ENCODE data around the gene TRIM22.
A peak's percentile ranks its signal among the peaks of the same experiment; 100 is the strongest.
"Not testable (repeated sequence)": the region's sequence is repeated elsewhere in the genome, so short reads cannot be mapped to it uniquely, and the experiment has no call there.

The TRIM22 gene

GRCh38 chr11:5689551-5689983, at the start of gene TRIM22:
Gene TRIM22 (plus strand): TSS chr11:5689790. CDS start chr11:5696233, 6,443 bp downstream.
- peak; percentile 55 for DNase-seq

DNA sequence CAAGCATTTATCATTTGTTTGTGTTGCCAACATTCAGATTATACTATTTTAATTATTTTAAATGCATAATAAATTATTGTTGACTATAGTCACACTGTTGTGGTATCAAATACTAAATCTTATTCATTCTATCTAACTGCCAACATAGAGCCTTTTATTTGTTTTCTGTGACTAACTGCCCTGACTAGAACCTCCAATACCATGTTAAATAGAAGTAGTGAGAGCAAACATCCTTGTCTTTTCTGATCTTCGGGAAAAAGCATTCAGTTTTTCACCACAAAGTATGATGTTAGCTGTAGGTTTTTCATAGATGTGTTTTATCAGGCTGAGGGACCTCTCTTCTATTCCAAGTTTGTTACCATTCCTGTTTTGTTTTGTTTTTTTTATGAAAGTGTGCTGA, 49.6 kb upstream of the TRIM22 start:
- no peak for DNase-seq

- DNase-seq = no peak
Observed at GRCh38 chr11:5643585-5643984, 46.0 kb upstream of the TRIM22 start.

GRCh38 chr11:5646139-5646538, 43.5 kb upstream of the TRIM22 start:
- DNase-seq = no peak

- DNase-seq = no peak
Observed at GRCh38 chr11:5655474-5655873, 34.1 kb upstream of the TRIM22 start.

GRCh38 chr11:5656956-5657355, 32.6 kb upstream of the TRIM22 start:
- not testable (repeated sequence) for DNase-seq

DNA sequence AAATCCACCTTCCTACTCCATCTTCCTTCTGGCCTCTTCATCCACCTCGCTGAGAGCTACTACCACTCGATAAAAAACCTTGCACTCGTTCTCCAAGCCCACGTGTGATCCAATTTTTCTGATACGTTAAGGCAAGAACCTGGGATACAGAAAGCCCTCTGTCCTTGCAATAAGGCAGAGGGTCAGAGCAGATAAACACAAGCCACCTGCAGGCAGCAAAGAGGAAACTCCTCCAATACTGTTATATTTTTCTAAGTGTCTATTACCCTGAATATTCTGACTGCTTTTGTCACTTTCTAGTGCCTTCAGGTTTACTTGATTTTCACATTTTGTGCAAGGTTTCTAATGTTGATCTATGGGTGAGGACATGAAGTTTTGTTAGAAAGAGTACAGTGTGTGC, 31.3 kb upstream of the TRIM22 start:
- DNase-seq = no peak

DNA sequence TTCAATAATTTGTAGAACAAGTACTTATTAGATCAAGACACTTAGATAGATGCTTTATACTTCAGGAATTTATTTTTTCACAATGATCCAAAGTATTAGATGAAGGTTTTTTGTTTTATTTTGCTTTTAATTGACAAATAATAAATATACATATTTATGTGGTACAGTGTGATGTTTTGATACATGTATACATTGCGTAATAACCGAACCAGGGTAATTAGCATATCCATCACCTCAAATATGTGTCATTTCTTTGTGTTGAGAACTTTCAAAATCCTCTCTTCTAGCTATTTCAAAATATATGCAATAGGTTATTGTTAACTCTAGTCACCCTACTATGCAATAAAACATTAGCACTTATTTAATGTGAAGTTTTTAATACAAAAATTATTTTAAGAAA, 26.1 kb upstream of the TRIM22 start:
- DNase-seq = no peak

- DNase-seq = no peak
Observed at GRCh38 chr11:5665051-5665570, 24.5 kb upstream of the TRIM22 start.

- no peak for DNase-seq
Observed at GRCh38 chr11:5665746-5666401, 23.7 kb upstream of the TRIM22 start.

- DNase-seq = no peak
Observed at GRCh38 chr11:5666402-5666793, 23.2 kb upstream of the TRIM22 start.

DNA sequence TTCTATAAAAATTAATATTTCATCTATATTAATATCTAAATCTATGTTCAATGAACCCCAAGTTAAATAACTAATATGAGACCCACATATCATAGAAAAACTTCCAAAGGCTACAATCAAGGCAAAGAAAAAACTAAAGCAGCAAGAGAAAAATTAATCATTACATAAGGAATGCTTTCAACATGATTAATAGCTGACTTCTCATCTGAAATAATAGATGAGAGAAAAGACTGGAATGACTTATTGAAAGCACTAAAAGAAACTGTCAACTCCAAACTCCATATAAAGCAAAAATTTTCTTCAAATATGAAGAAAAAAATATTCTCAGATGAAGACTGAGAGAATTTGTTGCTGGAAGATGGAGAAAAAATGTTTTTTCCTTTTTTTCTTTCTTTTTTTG, 17.8 kb upstream of the TRIM22 start:
- no peak for DNase-seq

- DNase-seq = no peak
Observed at GRCh38 chr11:5674391-5674790, 15.2 kb upstream of the TRIM22 start.

DNA sequence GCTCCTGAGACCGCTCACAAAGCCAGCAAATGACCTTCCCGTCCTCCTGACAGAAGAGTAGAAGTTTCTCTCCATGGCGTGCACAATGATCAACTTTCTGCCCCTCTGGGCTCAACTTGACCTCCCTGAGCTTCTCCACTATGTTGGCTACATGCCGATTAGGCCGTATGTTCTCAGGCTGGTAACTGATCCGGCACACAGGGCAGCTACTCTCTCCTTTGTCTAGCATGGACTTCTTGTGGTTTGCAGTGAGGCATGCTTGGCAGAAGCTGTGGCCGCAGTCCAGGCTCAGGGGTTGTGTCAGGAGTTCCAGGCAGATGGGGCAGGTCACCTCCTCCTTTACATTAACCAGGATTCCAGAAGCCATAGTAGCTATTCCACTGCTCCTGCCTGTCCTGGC, 9.8 kb upstream of the TRIM22 start:
- DNase-seq = no peak

- not testable (repeated sequence) for DNase-seq
Observed at GRCh38 chr11:5682890-5683441, 6.6 kb upstream of the TRIM22 start.

DNA sequence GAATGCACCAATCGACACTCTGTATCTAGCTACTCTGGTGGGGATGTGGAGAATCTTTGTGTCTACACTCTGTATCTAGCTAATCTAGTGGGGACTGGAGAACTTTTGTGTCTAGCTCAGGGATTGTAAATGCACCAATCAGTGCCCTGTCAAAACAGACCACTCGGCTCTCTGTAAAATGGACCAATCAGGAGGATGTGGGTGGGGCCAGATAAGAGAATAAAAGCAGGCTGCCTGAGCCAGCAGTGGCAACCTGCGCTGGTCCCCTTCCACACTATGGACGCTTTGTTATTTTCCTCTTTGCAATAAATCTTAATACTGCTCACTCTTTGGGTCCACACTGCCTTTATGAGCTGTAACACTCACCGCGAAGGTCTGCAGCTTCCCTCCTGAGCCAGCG, 6.0 kb upstream of the TRIM22 start:
- DNase-seq = peak; percentile 43

DNA sequence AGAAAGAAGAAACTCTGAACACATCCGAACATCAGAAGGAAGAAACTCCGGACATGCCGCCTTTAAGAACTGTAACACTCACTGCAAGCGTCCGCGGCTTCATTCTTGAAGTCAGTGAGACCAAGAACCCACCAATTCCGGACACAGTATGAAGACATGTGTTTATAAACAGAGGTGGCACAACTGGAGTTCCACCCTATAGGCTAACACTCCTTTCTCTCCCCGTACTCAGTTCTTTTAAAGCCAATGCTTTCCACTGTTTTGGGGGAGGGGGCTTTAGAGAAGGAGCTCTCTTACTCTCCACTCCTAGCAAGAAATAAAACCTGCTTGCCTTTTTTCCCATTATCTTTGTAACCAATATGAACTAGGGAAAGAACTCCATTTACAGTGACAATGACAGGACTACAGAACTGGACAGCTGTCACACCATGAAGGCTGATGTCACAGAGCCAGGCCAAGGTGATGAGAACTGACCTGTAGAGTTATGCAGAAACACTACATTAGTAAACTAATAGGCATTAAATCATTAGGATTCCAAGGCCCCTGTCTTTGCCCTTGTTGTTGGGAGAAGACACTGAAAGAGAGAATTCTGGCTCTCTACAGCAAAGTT, 5.4 kb upstream of the TRIM22 start:
- DNase-seq = no peak

DNA sequence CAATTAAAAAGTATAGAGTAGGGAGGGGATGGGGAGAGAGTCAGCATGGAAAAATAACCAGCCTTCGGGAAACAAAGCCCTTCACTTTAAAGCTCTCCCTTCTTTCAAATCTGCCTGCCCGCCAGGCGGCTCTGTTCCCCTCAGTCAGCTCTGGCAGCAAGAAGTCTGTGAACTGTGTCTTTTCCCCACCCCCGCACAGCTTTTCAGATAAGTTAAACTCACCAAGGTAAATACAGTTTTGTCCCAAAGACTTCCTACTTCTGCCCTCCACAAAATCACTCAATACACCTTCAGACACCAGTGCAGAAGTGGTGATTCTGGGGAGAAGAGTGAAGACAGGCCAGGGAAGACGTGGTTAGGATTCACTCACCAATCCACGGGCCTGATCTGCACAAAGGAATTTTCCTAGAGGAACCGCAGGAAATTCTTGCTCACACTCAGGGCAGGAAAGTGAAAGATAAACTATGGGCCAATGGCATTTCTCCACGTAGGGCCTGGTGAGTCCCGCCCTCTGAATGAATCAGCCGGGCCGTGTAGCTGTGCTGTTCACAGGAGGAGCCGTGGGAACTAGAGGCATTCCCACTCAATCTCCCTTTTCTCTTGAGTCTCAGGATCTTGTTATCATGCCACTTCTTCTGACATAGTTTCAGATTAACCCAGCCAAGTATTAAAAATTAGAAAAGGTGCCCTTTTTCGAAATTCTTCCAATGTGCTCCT, 4.8 kb upstream of the TRIM22 start, which contains the start of gene TRIM5:
TSS of gene TRIM5 (minus strand) at position 429 of the 717 bp plus-strand sequence. CDS start 4,897 bp downstream, outside the sequence.
- peak; percentile 83 for DNase-seq

DNA sequence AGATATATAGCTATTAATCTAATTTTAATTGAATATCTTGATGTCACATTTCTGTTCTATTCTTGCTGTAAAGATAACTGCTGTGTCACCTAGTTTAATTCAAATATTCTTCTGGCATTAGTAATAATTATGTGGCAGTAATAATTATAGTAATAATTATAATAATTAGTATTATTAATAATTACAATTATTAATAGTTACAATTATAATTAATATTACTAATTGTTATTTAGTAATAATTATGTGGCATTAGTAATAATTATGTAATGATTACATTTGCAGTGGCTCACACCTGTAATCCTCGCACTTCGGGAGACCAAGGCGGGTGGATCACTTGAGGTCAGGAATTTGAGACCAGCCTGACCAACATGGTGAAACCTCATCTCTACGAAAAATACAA, 3.2 kb upstream of the TRIM22 start:
- no peak for DNase-seq

DNA sequence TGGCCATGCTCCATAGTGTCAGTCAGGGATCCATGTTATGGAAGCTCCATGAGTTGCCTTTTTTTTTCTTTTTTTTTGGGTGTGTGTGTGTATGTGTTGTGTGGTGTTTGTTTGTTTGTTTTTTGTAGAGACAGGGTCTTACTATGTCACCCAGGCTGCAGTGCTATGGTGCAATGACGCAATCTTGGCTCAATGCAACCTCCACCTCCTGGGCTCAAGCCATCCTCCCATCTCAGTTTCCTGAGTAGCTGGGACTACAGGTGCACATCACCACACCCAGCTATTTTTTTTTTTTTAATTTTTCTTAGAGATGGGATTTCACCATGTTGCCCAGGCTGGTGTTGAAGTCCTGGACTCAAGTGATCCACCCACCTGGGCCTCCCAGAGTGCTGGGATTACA, 1.1 kb upstream of the TRIM22 start:
- no peak for DNase-seq

DNA sequence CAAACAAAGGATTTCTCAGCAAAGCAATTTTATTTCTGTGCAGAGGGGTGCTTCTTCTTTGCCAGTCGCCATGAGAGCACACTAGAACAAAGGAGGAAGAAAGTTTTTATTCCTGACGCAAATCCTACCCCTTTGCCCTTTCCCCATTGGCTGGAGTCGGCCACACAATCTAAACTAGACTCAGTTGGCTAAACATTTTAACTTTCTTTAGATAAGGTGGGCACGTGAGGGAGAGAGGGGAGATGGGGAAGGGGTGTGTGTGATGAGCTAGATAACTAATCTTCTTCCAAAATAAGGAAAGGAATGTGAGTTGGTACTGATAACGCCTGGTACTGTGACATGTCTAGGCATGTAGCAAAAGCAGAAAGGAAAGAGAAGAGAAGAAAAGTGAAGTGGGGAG, 626 bp downstream of the TRIM22 start:
- no peak for DNase-seq

GRCh38 chr11:5690736-5691135, 1.1 kb downstream of the TRIM22 start:
- no peak for DNase-seq

DNA sequence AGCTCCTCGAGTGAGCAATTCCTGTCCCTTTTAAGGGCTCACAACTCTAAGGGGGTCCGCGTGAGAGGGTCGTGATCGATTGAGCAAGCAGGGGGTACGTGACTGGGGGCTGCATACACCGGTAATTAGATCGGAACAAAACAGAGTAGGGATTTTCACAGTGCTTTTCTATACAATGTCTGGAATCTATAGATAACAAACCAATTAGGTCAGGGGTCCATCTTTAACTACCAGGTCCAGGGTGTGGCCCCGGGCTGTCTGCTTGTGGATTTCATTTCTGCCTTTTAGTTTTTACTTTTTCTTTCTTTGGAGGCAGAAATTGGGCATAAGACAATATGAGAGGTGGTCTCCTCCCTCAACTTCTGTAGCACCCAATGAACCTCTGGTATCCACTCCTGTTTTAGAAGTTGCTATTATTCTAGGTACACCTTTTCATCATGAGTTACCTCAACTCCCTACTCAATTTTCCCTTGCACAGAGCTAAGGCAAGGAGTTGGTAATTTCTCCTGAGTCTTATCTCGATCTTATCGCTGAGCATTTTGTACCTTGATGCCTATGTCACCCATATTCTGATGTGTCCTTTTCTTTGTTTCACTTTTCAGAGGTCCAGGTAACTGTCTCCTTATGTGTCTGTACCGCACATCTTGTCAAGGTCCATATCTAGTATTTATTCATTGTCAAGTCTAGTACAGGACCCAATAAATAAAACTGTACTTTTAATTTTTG, 1.8 kb downstream of the TRIM22 start:
- not testable (repeated sequence) for DNase-seq

All from activated naive CD4-positive, alpha-beta T cell treated with Interleukin-2 at 50 U/mL for 16 hours (primary cell).